CD14-positive monocyte (primary cell): ENCODE results near the gene CELF4. TPM values are rescaled to one million over a fixed set of nuclear protein-coding genes. Genes with fewer than 3 reads are reported as not detected.
A peak's percentile ranks its signal among the peaks of the same experiment; 100 is the strongest.

Experiments
- DNase-seq, 3 donors: peaks; one replicate each; pipeline ENCODE4 v3.0.0-alpha.2; 2011 to 2022
- H2AFZ ChIP-seq: 2 replicates; pipeline ENCODE4 v1.6.0; 2012; ENCODE audit warnings: mild to moderate bottlenecking, low read depth, low read length, inconsistent platforms; ENCODE audit not compliant: insufficient read depth, poor library complexity, severe bottlenecking
- H3K27ac ChIP-seq, 2 donors: 1 replicate in 1 of 2; 2 replicates in 1 of 2; pipeline ENCODE4 v1.5.1; 2012 to 2013; ENCODE audit warnings: low read length in 2 of 2, control low read depth in 1 of 2, inconsistent platforms in 1 of 2, low read depth in 1 of 2, mild to moderate bottlenecking in 1 of 2
- H3K27me3 ChIP-seq, 2 donors: one replicate each; pipeline versions ENCODE4 v1.6.0 to v1.6.1; 2011 to 2013; ENCODE audit warnings: low read length in 2 of 2; ENCODE audit not compliant: control insufficient read depth in 2 of 2, insufficient read depth in 2 of 2
- H3K36me3 ChIP-seq, 2 donors: replicated peaks in 1 of 2; 1 replicate in 1 of 2; 2 replicates in 1 of 2; pipeline versions ENCODE4 v1.5.1 to v1.6.1; 2012 to 2013; ENCODE audit warnings: low read length in 2 of 2, control low read depth in 1 of 2, inconsistent platforms in 1 of 2, mild to moderate bottlenecking in 1 of 2; ENCODE audit not compliant: insufficient read depth in 2 of 2, control insufficient read depth in 1 of 2
- H3K4me1 ChIP-seq, 2 donors: 1 replicate in 1 of 2; 2 replicates in 1 of 2; pipeline versions ENCODE4 v1.5.1 to v1.6.1; 2012 to 2013; ENCODE audit warnings: low read length in 2 of 2, control low read depth in 1 of 2, inconsistent platforms in 1 of 2, mild to moderate bottlenecking in 1 of 2, moderate library complexity in 1 of 2; ENCODE audit not compliant: insufficient read depth in 2 of 2, control insufficient read depth in 1 of 2
- H3K4me2 ChIP-seq: replicated peaks from 2 replicates; pipeline ENCODE3; 2012; ENCODE audit warnings: low read length, moderate library complexity, mild to moderate bottlenecking; ENCODE audit not compliant: poor library complexity, severe bottlenecking; ENCODE audit errors: extremely low read depth
- H3K4me3 ChIP-seq, 3 experiments: fragments of 200-600 bp in 1 of 3; sonication (generic) in 1 of 3; replicated peaks in 1 of 3; 1 replicate in 2 of 3; 2 replicates in 1 of 3; pipeline ENCODE4 v1.5.1; 2011 to 2013; ENCODE audit warnings: low read length in 3 of 3, mild to moderate bottlenecking in 3 of 3, control low read depth in 2 of 3, low read depth in 2 of 3, inconsistent platforms in 1 of 3, moderate library complexity in 1 of 3
- H3K79me2 ChIP-seq: 2 replicates; pipeline ENCODE4 v1.6.0; 2012; ENCODE audit warnings: mild to moderate bottlenecking, control low read depth, inconsistent platforms, low read length, moderate library complexity; ENCODE audit not compliant: insufficient read depth
- H3K9ac ChIP-seq: 2 replicates; pipeline ENCODE4 v1.6.0; 2017; ENCODE audit warnings: low read length, mild to moderate bottlenecking; ENCODE audit not compliant: insufficient read depth, poor library complexity, severe bottlenecking
- H3K9me3 ChIP-seq, 2 donors: replicated peaks in 1 of 2; 1 replicate in 1 of 2; 2 replicates in 1 of 2; pipeline versions ENCODE4 v1.5.1 to v1.6.1; 2012 to 2013; ENCODE audit warnings: low read length in 2 of 2, control low read depth in 1 of 2; ENCODE audit not compliant: control insufficient read depth in 1 of 2, insufficient read depth in 1 of 2
- H4K20me1 ChIP-seq: 2 replicates; pipeline ENCODE4 v1.6.0; 2012; ENCODE audit warnings: mild to moderate bottlenecking, low read length, control low read depth, moderate library complexity; ENCODE audit not compliant: insufficient read depth
- H3K27ac Mint-ChIP-seq, 7 donors: one replicate each; pipeline ENCODE4 v1.8.0; 2020; ENCODE audit warnings: mild to moderate bottlenecking in 7 of 7, mixed read lengths in 7 of 7, moderate library complexity in 6 of 7, inconsistent platforms in 2 of 7
- H3K27me3 Mint-ChIP-seq, 3 donors: one replicate each; pipeline ENCODE4 v1.8.0; 2021 to 2022; ENCODE audit warnings: low read depth in 3 of 3, mild to moderate bottlenecking in 3 of 3, mixed read lengths in 3 of 3, moderate library complexity in 3 of 3, inconsistent platforms in 1 of 3
- H3K36me3 Mint-ChIP-seq, 2 donors: one replicate each; pipeline ENCODE4 v1.8.0; 2020; ENCODE audit warnings: mixed read lengths in 2 of 2, inconsistent platforms in 1 of 2, mild to moderate bottlenecking in 1 of 2
- H3K4me1 Mint-ChIP-seq: one replicate; pipeline ENCODE4 v1.8.0; 2020; ENCODE audit warnings: mild to moderate bottlenecking, mixed read lengths
- H3K4me3 Mint-ChIP-seq, 2 donors: one replicate each; pipeline ENCODE4 v1.8.0; 2020; ENCODE audit warnings: mild to moderate bottlenecking in 2 of 2, mixed read lengths in 2 of 2, moderate library complexity in 1 of 2
- H3K9me3 Mint-ChIP-seq, 7 donors: one replicate each; pipeline ENCODE4 v1.8.0; 2020 to 2022; ENCODE audit warnings: mixed read lengths in 7 of 7, mild to moderate bottlenecking in 6 of 7, moderate library complexity in 6 of 7, inconsistent platforms in 2 of 7
- CTCF ChIP-seq: fragments of 200-600 bp; IDR thresholded peaks from one replicate; pipeline ENCODE4 v1.8.0; 2022; ENCODE audit warnings: antibody characterized with exemption, mild to moderate bottlenecking
- WGBS: methylation state at CpG from one replicate; pipeline ENCODE4 v1.1.5; 2013; ENCODE audit warnings: missing lambda C conversion rate; ENCODE audit not compliant: insufficient coverage; 5-methylcytosine and 5-hydroxymethylcytosine counted together
- intact Hi-C, 2 donors: fragments of 100-400 bp; cut with micrococcal nuclease; formaldehyde crosslinking; loops; one replicate each; pipeline versions ENCODE4 v1.15.0 to v1.15.1; 2023
- polyA plus RNA-seq, 3 donors: library from polyadenylated mRNA; depleted of rRNA in 1 of 3; unstranded in 2 of 3; stranded (reverse) in 1 of 3; fragments of 300-500 nt in 2 of 3; fragments of >200 nt in 1 of 3; fragmentation: Illumina TruSeq in 2 of 3; gene quantifications; 1 replicate in 2 of 3; 2 replicates in 1 of 3; pipeline ENCODE4 v1.2.3, GENCODE V29; 2012 to 2021

CELF4 gene
- polyA plus RNA-seq, 3 donors, result not detected

- no peaks in the 10 kb centered on the region for H4K20me1 ChIP-seq
- no peak overlapping the region for H3K27ac ChIP-seq
- H3K36me3 Mint-ChIP-seq, result no peaks in the 10 kb centered on the region
- H3K9ac ChIP-seq, result no peak overlapping the region
- no peak for DNase-seq
- H3K9me3 ChIP-seq, result no peaks in the 10 kb centered on the region
- H3K79me2 ChIP-seq, result no peaks in the 10 kb centered on the region
- intact Hi-C loops, result no loop called here
- no peaks in the 10 kb centered on the region for H3K4me1 ChIP-seq
- WGBS, result 92% methylated on average over 7 of the region's 12 CpGs
- peaks cover 0 to 12% (median 6%) of the 10 kb centered on the region in 3 donors for H3K27me3 Mint-ChIP-seq
- no peaks in the 10 kb centered on the region for H3K27me3 ChIP-seq
- H3K4me3 ChIP-seq, result no peak overlapping the region
- H3K4me2 ChIP-seq, result no peak overlapping the region
- TF ChIP-seq CTCF, result no peak
- H2AFZ ChIP-seq, result no peak overlapping the region
- H3K36me3 ChIP-seq, result no peaks in the 10 kb centered on the region
- H3K27ac Mint-ChIP-seq, result no peak overlapping the region
- H3K4me3 Mint-ChIP-seq, result no peak overlapping the region
- no peaks in the 10 kb centered on the region for H3K4me1 Mint-ChIP-seq
- H3K9me3 Mint-ChIP-seq, result peaks cover 0 to 2% (median 0%) of the 10 kb centered on the region in 7 donors
Measured at GRCh38 chr18:37443325-37444055, 122.1 kb downstream of the CELF4 start.

- Mint-ChIP-seq H3K27me3 (peaks cover 3 to 12% (median 6%) of the 10 kb centered on the region in 3 donors), H3K36me3 (no peaks in the 10 kb centered on the region), H3K27ac (no peak overlapping the region), H3K4me3 (peak overlapping the region in 1 of 2 donors; percentile 14), H3K4me1 (no peaks in the 10 kb centered on the region), H3K9me3 (peaks cover 0 to 6% (median 0%) of the 10 kb centered on the region in 7 donors)
- no peak overlapping the region for H2AFZ ChIP-seq
- H4K20me1 ChIP-seq, result no peaks in the 10 kb centered on the region
- H3K36me3 ChIP-seq, result no peaks in the 10 kb centered on the region
- H3K4me1 ChIP-seq, result no peaks in the 10 kb centered on the region
- no peak overlapping the region for H3K27ac ChIP-seq
- H3K4me2 ChIP-seq, result no peak overlapping the region
- H3K79me2 ChIP-seq, result no peaks in the 10 kb centered on the region
- no peak overlapping the region for H3K9ac ChIP-seq
- WGBS, result 92% methylated on average over 10 of the region's 11 CpGs
- H3K9me3 ChIP-seq, result no peaks in the 10 kb centered on the region
- H3K4me3 ChIP-seq, result no peak overlapping the region
- intact Hi-C loops, result no loop called here
- no peak for TF ChIP-seq CTCF
- no peak for DNase-seq
- H3K27me3 ChIP-seq, result no peaks in the 10 kb centered on the region
Measured at GRCh38 chr18:37442477-37442876, 123.1 kb downstream of the CELF4 start.
